PC-9 (cell line): Measurements from ENCODE around the gene ADGRV1. TPM values are rescaled to one million over a fixed set of nuclear protein-coding genes. Genes with fewer than 3 reads are reported as not detected.

Experiments
- BruUV-seq: library from RNA; stranded (reverse); fragments of 400-500 nt; replicated peaks from 2 replicates; lab custom pipeline; 2021; lab: Mats Ljungman, UMichigan
- CTCF ChIA-PET: fragments of 300-600 bp; sonication (Branson Sonifier 250); formaldehyde crosslinking; loops from one replicate; lab custom pipeline; 2022; ENCODE audit warnings: antibody characterized with exemption; lab: Charles Lee
- POLR2A ChIA-PET: fragments of 300-600 bp; sonication (Branson Sonifier 250); formaldehyde crosslinking; loops from one replicate; lab custom pipeline; 2022; ENCODE audit warnings: antibody characterized with exemption; ENCODE audit not compliant: unreplicated experiment; lab: Charles Lee
- DNase-seq, 2 experiments: peaks; one replicate each; pipeline versions ENCODE4 v3.0.0 to v3.0.0-alpha.2; 2015 to 2022; ENCODE audit warnings: mixed read lengths in 1 of 2
- H2AFZ ChIP-seq: fragments of 200-600 bp; sonication (generic); 2 replicates; pipeline ENCODE4 v1.8.1; 2017; ENCODE audit warnings: antibody characterized with exemption
- H3F3A ChIP-seq: fragments of 200-600 bp; sonication (generic); 2 replicates; pipeline ENCODE4 v1.8.1; 2017; ENCODE audit warnings: antibody characterized with exemption, mild to moderate bottlenecking, low read depth; ENCODE audit not compliant: insufficient read depth
- H3K27ac ChIP-seq: fragments of 200-600 bp; sonication (generic); 2 replicates; pipeline ENCODE4 v1.6.1; 2016; ENCODE audit warnings: mixed run types
- H3K27me3 ChIP-seq: fragments of 200-600 bp; sonication (generic); 2 replicates; pipeline ENCODE4 v1.6.1; 2016; ENCODE audit warnings: low read depth, mixed run types; ENCODE audit not compliant: insufficient read depth
- H3K36me3 ChIP-seq: fragments of 200-600 bp; sonication (generic); 2 replicates; pipeline ENCODE4 v1.6.1; 2016; ENCODE audit warnings: low read depth, mixed run types
- H3K4me1 ChIP-seq: fragments of 200-600 bp; sonication (generic); replicated peaks from 2 replicates; pipeline ENCODE4 v1.6.1; 2016; ENCODE audit warnings: mixed run types; ENCODE audit not compliant: insufficient read depth
- H3K4me2 ChIP-seq: fragments of 200-600 bp; sonication (generic); 2 replicates; pipeline ENCODE4 v1.6.1; 2017; ENCODE audit warnings: mixed run types
- H3K4me3 ChIP-seq: fragments of 200-600 bp; sonication (generic); 2 replicates; pipeline ENCODE4 v1.6.1; 2016; ENCODE audit warnings: mixed run types
- H3K79me2 ChIP-seq: fragments of 200-600 bp; sonication (generic); 2 replicates; pipeline ENCODE4 v1.6.1; 2017; ENCODE audit warnings: low read depth, mixed run types
- H3K9me2 ChIP-seq: fragments of 200-600 bp; sonication (generic); 2 replicates; pipeline ENCODE4 v1.8.1; 2017; ENCODE audit warnings: mild to moderate bottlenecking; ENCODE audit not compliant: insufficient read depth
- H3K9me3 ChIP-seq: fragments of 200-600 bp; sonication (generic); 2 replicates; pipeline ENCODE4 v1.8.1; 2016; ENCODE audit warnings: low read depth; ENCODE audit not compliant: insufficient read depth
- H4K20me1 ChIP-seq: fragments of 200-600 bp; sonication (generic); 2 replicates; pipeline ENCODE4 v1.8.1; 2017; ENCODE audit not compliant: insufficient read depth
- CTCF ChIP-seq: fragments of 200-600 bp; sonication (generic); conservative IDR thresholded peaks from 2 replicates; pipeline ENCODE4 v1.6.1; 2017; ENCODE audit warnings: mixed run types, antibody characterized with exemption, mild to moderate bottlenecking, moderate library complexity
- EZH2 ChIP-seq: fragments of 200-600 bp; sonication (generic); IDR thresholded peaks from 2 replicates; pipeline ENCODE4 v1.8.0; 2017; ENCODE audit warnings: antibody characterized with exemption, low read depth
- intact Hi-C: fragments of 100-400 bp; cut with micrococcal nuclease; formaldehyde crosslinking; loops from one replicate; pipeline ENCODE4 v1.10.0; 2022; ENCODE audit not compliant: unreplicated experiment
- total RNA-seq: library from RNA; stranded (reverse); gene quantifications from 2 replicates; pipeline ENCODE4 v1.2.3, GENCODE V29; 2021

Gene ADGRV1
- total RNA-seq, 1 experiment from 2014 or later: 1.0 TPM

GRCh38 chr5:90854169-90854568 is 295.6 kb downstream of the ADGRV1 start:
- POLR2A ChIA-PET: interaction anchor here (0.7 kb wide), 1 partner anchor 66 kb away, joined by 3 read pairs; no protein-coding TSS in a partner anchor

GRCh38 chr5:90855296-90856010 is 296.9 kb downstream of the ADGRV1 start:
- no peak for TF ChIP-seq CTCF
- no peak for TF ChIP-seq EZH2
- BruUV-seq: no TSS peak
- ChIA-PET CTCF (no interaction called here), POLR2A (no interaction called here)
- no peaks in the 10 kb centered on the region for H3K36me3 ChIP-seq
- no peaks in the 10 kb centered on the region for H4K20me1 ChIP-seq
- H3K9me2 ChIP-seq: no peaks in the 10 kb centered on the region; the same call in 1 of the 2 replicates
- no peak overlapping the region for H3K4me3 ChIP-seq
- DNase-seq: no peak
- H3F3A ChIP-seq: no peaks in the 10 kb centered on the region
- no peaks in the 10 kb centered on the region for H3K9me3 ChIP-seq
- no peak overlapping the region for H3K4me2 ChIP-seq
- no peak overlapping the region for H2AFZ ChIP-seq
- H3K4me1 ChIP-seq: no peaks in the 10 kb centered on the region
- intact Hi-C loops: no loop called here
- H3K79me2 ChIP-seq: no peaks in the 10 kb centered on the region
- H3K27ac ChIP-seq: no peak overlapping the region
- H3K27me3 ChIP-seq: no peaks in the 10 kb centered on the region

More at GRCh38 chr5:90854169-90854568, 295.6 kb downstream of the ADGRV1 start:
- H3K79me2 ChIP-seq: no peaks in the 10 kb centered on the region
- H3K9me3 ChIP-seq: no peaks in the 10 kb centered on the region
- no TSS peak for BruUV-seq
- H3F3A ChIP-seq: no peaks in the 10 kb centered on the region
- DNase-seq: no peak
- no peaks in the 10 kb centered on the region for H3K36me3 ChIP-seq
- no peaks in the 10 kb centered on the region for H3K27me3 ChIP-seq
- no peak overlapping the region for H3K27ac ChIP-seq
- H3K4me1 ChIP-seq: no peaks in the 10 kb centered on the region
- H4K20me1 ChIP-seq: no peaks in the 10 kb centered on the region
- intact Hi-C loops: no loop called here
- CTCF ChIA-PET: interaction anchor here (0.5 kb wide), 1 partner anchor 536 kb away, joined by 5 read pairs; no protein-coding TSS in a partner anchor
- H3K4me3 ChIP-seq: no peak overlapping the region
- H2AFZ ChIP-seq: no peak overlapping the region
- no peak for TF ChIP-seq CTCF
- TF ChIP-seq EZH2: no peak
- H3K9me2 ChIP-seq: no peaks in the 10 kb centered on the region; the same call in 1 of the 2 replicates
- H3K4me2 ChIP-seq: no peak overlapping the region

GRCh38 chr5:90861843-90862586 is 303.4 kb downstream of the ADGRV1 start:
- no peaks in the 10 kb centered on the region for H3K79me2 ChIP-seq
- H3K4me1 ChIP-seq: no peaks in the 10 kb centered on the region
- DNase-seq: no peak
- H3K4me2 ChIP-seq: no peak overlapping the region
- H3K27ac ChIP-seq: no peak overlapping the region
- H3F3A ChIP-seq: no peaks in the 10 kb centered on the region
- no peaks in the 10 kb centered on the region for H3K36me3 ChIP-seq
- peak; percentile 58 for TF ChIP-seq CTCF
- no peak for TF ChIP-seq EZH2
- POLR2A ChIA-PET: interaction anchor here (0.7 kb wide), 2 partner anchors 12 to 1686 kb away, joined by 3 to 4 read pairs; no protein-coding TSS in a partner anchor
- BruUV-seq: no TSS peak
- CTCF ChIA-PET: interaction anchor here (0.6 to 1.1 kb wide), 3 partner anchors 500 to 560 kb away, joined by 3 to 6 read pairs (median 3); no protein-coding TSS in a partner anchor
- no peaks in the 10 kb centered on the region for H4K20me1 ChIP-seq
- no peak overlapping the region for H3K4me3 ChIP-seq
- H3K9me2 ChIP-seq: no peaks in the 10 kb centered on the region; the same call in 1 of the 2 replicates
- H3K9me3 ChIP-seq: no peaks in the 10 kb centered on the region
- no peak overlapping the region for H2AFZ ChIP-seq
- no peaks in the 10 kb centered on the region for H3K27me3 ChIP-seq
- intact Hi-C loops: loop anchor here (1.0 kb wide), 1 partner anchor 557 kb away; no protein-coding TSS in a partner anchor
